DMS153 treated with DMSO at 0.1 percent for 48 hours (cell line): Measurements from ENCODE around the gene PRKCZ.

ENCODE experiments used
- DNase-seq: peaks from one replicate; lab custom pipeline; 2025; ENCODE audit not compliant: unreplicated experiment; lab: John Stamatoyannopoulos, UW

Gene PRKCZ

GRCh38 chr1:2100780-2101108, 50.5 kb downstream of the PRKCZ start:
- no peak for DNase-seq

- DNase-seq: no peak
Measured at GRCh38 chr1:2101531-2101930, 51.3 kb downstream of the PRKCZ start.

- DNase-seq: no peak
Measured at GRCh38 chr1:2101946-2102345, 51.7 kb downstream of the PRKCZ start.

GRCh38 chr1:2102753-2103152, 52.5 kb downstream of the PRKCZ start:
- no peak for DNase-seq

- DNase-seq: no peak
Measured at GRCh38 chr1:2103266-2103900, 53.2 kb downstream of the PRKCZ start.

- DNase-seq: no peak
Measured at GRCh38 chr1:2103901-2104590, 53.8 kb downstream of the PRKCZ start.

- peak; percentile 72 for DNase-seq
Measured at GRCh38 chr1:2104621-2105427, 54.6 kb downstream of the PRKCZ start.

GRCh38 chr1:2105781-2106524, 55.7 kb downstream of the PRKCZ start:
- DNase-seq: no peak

- DNase-seq: no peak
Measured at GRCh38 chr1:2106659-2107405, 56.6 kb downstream of the PRKCZ start.

GRCh38 chr1:2107586-2108212, 57.5 kb downstream of the PRKCZ start:
- no peak for DNase-seq

- DNase-seq: no peak
Measured at GRCh38 chr1:2108213-2108876, 58.1 kb downstream of the PRKCZ start.

- no peak for DNase-seq
Measured at GRCh38 chr1:2108877-2109580, 58.8 kb downstream of the PRKCZ start.

- no peak for DNase-seq
Measured at GRCh38 chr1:2109581-2110021, 59.4 kb downstream of the PRKCZ start.

GRCh38 chr1:2110191-2110737, 60.1 kb downstream of the PRKCZ start:
- no peak for DNase-seq

- DNase-seq: no peak
Measured at GRCh38 chr1:2110738-2111673, 60.8 kb downstream of the PRKCZ start.

- DNase-seq: no peak
Measured at GRCh38 chr1:2111674-2112035, 61.4 kb downstream of the PRKCZ start.

- DNase-seq: no peak
Measured at GRCh38 chr1:2112280-2112701, 62.1 kb downstream of the PRKCZ start.
